Measurements from ENCODE around the gene TRAPPC3.
A peak's percentile ranks its signal among the peaks of the same experiment; 100 is the strongest.

The TRAPPC3 gene

DNA sequence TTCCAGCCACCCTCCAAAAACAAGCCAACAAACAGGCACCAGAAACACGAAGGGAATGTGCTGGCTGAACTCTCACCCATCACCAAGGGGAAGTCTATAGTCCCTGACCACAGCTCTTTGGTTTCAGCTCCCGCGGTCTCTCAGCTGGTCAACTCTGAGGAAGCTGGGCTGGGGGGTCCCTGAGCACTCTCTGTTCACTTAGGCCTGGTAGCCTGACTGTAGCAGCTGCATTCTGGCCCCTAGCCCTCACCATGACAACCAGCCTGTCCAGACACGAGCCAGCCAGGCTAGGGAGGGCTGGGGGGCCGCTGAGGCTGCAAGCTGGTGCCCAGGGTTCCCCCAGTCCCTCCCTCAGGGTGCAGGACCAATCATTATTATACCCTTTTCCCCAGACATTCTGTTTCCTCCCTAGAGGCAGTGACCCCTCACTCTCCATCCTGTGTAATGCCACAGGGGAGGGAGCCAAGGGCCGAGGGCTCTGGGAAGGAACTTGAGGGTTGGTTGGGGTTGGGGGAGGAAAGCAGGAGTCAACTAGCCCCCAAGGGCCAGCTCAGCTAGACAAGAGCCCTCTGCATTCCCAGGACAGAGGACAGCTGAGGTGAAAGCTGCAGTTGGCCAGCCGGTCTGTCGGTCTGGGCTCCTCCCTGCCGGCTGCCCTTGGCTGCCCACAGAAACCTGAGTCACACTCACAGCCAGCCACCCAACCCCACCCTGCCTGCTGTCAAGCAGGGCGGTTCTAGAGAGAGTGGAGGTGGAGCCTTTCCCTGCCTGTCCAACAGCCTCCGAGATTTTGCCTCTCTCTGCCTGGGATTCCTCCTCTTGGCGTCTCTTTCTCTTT lies 1.2 kb upstream of the TRAPPC3 start:
- H3K4me3 ChIP-seq (ENCODE audit: control insufficient read depth, low read depth, low read length): peak overlapping the region; percentile 15
- DNase-seq (ENCODE audit: low read depth): peak; percentile 93
- TF ChIP-seq, protein P1, sequence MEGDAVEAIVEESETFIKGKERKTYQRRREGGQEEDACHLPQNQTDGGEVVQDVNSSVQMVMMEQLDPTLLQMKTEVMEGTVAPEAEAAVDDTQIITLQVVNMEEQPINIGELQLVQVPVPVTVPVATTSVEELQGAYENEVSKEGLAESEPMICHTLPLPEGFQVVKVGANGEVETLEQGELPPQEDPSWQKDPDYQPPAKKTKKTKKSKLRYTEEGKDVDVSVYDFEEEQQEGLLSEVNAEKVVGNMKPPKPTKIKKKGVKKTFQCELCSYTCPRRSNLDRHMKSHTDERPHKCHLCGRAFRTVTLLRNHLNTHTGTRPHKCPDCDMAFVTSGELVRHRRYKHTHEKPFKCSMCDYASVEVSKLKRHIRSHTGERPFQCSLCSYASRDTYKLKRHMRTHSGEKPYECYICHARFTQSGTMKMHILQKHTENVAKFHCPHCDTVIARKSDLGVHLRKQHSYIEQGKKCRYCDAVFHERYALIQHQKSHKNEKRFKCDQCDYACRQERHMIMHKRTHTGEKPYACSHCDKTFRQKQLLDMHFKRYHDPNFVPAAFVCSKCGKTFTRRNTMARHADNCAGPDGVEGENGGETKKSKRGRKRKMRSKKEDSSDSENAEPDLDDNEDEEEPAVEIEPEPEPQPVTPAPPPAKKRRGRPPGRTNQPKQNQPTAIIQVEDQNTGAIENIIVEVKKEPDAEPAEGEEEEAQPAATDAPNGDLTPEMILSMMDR (conservative IDR thresholded peaks at IDR 0.05; ENCODE audit: control insufficient read depth, insufficient read depth, low read depth, low read length): no peak

- peak overlapping the region; percentile 10 for H3K4me3 ChIP-seq (ENCODE audit: control insufficient read depth, low read depth, low read length)
- no peak for DNase-seq (ENCODE audit: low read depth)
Observed at GRCh38 chr1:36149973-36150295, 648 bp upstream of the TRAPPC3 start.

DNA sequence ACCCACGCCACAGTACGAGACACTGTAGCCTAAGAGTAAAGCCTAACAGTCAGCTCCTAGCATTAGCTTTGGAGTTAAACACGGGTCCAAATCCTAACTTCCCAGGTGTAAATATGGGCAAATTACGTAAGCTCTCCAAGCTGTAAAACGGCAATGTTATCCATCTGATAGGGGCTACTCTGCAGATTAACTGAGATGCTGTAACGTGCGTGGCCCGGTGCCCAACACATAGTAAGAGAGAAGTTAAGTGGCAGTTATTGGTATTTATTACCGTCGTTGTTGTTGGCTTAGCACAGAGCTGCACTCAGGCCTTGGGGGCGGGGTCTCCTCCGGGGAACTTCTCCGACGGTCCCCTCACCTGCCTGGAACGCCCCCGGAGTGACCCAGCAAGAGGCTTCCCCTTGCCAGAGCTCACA lies 457 bp downstream of the TRAPPC3 start:
- peak overlapping the region; percentile 88 for H3K4me3 ChIP-seq (ENCODE audit: control insufficient read depth, low read depth, low read length)
- no peak for DNase-seq (ENCODE audit: low read depth)
- TF ChIP-seq, protein P1 (conservative IDR thresholded peaks at IDR 0.05; ENCODE audit: control insufficient read depth, insufficient read depth, low read depth, low read length): no peak

More at GRCh38 chr1:36149973-36150295, 648 bp upstream of the TRAPPC3 start:
- TF ChIP-seq, protein P1 (conservative IDR thresholded peaks at IDR 0.05; ENCODE audit: control insufficient read depth, insufficient read depth, low read depth, low read length): no peak

GRCh38 chr1:36144413-36144812 lies 4.9 kb downstream of the TRAPPC3 start:
- H3K4me3 ChIP-seq (ENCODE audit: control insufficient read depth, low read depth, low read length): no peak overlapping the region
- TF ChIP-seq, protein P1 (conservative IDR thresholded peaks at IDR 0.05; ENCODE audit: control insufficient read depth, insufficient read depth, low read depth, low read length): no peak
- no peak for DNase-seq (ENCODE audit: low read depth)

DNA sequence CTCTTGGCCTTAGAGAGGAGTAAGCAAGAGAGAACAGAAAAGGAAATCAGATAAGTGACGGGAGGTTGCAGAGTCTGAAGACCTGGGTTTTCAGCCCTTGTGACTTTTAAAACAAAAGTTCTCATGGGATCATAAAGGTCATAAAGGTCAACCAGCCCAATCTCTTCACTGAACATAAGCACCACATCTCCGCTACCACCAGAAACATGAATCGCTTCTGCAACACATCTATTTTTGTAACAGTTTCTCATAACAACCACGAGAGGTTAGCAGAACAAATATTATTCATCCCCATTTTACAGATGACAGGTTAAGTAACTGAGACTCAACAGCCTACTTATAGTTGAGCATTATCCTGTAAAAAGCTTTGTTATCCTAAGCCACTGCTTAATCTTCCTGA lies 5.9 kb downstream of the TRAPPC3 start:
- no peak for DNase-seq (ENCODE audit: low read depth)
- no peak overlapping the region for H3K4me3 ChIP-seq (ENCODE audit: control insufficient read depth, low read depth, low read length)
- TF ChIP-seq, protein P1 (conservative IDR thresholded peaks at IDR 0.05; ENCODE audit: control insufficient read depth, insufficient read depth, low read depth, low read length): no peak

- no peak overlapping the region for H3K4me3 ChIP-seq (ENCODE audit: control insufficient read depth, low read depth, low read length)
- no peak for DNase-seq (ENCODE audit: low read depth)
- TF ChIP-seq, protein P1 (conservative IDR thresholded peaks at IDR 0.05; ENCODE audit: control insufficient read depth, insufficient read depth, low read depth, low read length): no peak
Observed at GRCh38 chr1:36142121-36142520, 7.2 kb downstream of the TRAPPC3 start.
